Measurements from ENCODE around the gene HHIPL2. TPM values are rescaled to one million over a fixed set of nuclear protein-coding genes. Genes with fewer than 3 reads are reported as not detected.

The HHIPL2 gene
- total and polyA plus RNA-seq, 10 of the 15 experiments (the other 5 are each of a cell fraction or from before 2014, with no cell fraction given), result 0.06 to 0.29 (median 0.09) TPM; not detected in 3

DNA sequence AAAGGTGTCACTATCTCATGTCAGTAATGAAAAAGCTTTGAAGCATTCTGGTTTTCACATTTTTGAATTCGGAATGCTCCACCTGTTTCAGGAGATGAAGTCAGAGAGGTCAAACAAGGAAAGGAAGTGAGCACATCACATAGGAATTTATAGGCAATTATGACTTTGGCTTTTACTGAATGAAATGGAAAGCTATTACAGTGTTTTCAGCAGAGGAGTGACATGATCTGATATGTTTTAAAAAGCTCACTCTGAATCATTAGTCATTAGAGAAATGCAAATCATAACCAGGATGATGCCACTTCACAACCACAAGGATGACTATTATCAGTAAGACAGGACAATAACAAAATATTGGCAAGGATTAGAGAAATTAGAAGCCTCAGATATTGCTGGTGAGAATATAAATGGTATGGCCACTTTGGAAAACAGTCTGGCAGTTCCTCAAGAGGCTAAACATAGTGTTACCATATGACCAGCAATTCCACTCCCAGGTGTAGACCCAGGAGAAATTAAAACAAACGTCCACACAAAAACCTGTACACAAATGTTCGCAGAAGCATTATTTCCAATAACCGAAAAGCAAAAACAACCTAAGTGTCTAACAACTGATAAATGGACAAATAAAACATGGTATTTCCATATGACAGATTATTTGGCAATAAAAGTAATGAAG, 34.3 kb upstream of the HHIPL2 start (continued):
- TF ChIP-seq, protein P1, sequence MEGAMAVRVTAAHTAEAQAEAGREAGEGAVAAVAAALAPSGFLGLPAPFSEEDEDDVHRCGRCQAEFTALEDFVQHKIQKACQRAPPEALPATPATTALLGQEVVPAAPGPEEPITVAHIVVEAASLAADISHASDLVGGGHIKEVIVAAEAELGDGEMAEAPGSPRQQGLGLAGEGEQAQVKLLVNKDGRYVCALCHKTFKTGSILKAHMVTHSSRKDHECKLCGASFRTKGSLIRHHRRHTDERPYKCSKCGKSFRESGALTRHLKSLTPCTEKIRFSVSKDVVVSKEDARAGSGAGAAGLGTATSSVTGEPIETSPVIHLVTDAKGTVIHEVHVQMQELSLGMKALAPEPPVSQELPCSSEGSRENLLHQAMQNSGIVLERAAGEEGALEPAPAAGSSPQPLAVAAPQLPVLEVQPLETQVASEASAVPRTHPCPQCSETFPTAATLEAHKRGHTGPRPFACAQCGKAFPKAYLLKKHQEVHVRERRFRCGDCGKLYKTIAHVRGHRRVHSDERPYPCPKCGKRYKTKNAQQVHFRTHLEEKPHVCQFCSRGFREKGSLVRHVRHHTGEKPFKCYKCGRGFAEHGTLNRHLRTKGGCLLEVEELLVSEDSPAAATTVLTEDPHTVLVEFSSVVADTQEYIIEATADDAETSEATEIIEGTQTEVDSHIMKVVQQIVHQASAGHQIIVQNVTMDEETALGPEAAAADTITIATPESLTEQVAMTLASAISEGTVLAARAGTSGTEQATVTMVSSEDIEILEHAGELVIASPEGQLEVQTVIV (IDR thresholded peaks at IDR 0.05; ENCODE audit: borderline replicate concordance, partially characterized antibody), result no peak
- no peak for TF ChIP-seq ZNF24 (IDR thresholded peaks at IDR 0.05)
- peak; percentile 68; the same call in 1 of the 2 replicates for TF ChIP-seq JUNB (IDR thresholded peaks at IDR 0.05)
- TF ChIP-seq IKZF2 (IDR thresholded peaks at IDR 0.05), result peak; percentile 49 to 60
- no peak for TF ChIP-seq TAF1 (IDR thresholded peaks at IDR 0.05; ENCODE audit: borderline replicate concordance, low read depth, low read length)
- TF ChIP-seq DPF2 (IDR thresholded peaks at IDR 0.05), result no peak

DNA sequence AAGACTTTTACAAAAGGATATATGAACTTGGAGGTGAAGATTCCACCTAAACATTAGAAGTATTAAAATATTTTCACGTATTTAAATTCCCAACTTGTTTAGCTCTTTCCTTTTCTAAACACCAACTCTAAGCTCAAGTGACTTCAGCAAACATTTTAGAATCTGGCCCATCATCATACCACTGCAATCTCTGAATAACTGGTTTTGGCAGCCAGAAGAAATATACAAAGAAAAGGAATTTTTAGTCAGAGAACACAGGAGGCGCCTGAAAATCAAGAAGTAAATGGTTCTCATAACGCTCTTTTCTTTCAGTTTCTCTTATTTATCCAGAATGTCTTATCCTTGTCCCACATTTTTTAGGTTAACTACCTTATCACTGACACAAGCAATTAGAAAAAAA, 31.4 kb upstream of the HHIPL2 start:
- POLR2A ChIA-PET, result no interaction called here

More for the DNA sequence above, 31.4 kb upstream of the HHIPL2 start:
- Histone ChIP-seq H3K4me2 (ENCODE audit: control insufficient read depth, insufficient read depth) (no peak overlapping the region), H3K79me2 (ENCODE audit: control insufficient read depth, insufficient read depth, low read length) (no peaks in the 10 kb centered on the region; the same call in 1 of the 2 replicates), H3K4me3 (no peak overlapping the region), H3K9me3 (replicated peaks; ENCODE audit: control insufficient read depth, insufficient read depth, low read length) (no peaks in the 10 kb centered on the region), H4K20me1 (ENCODE audit: control insufficient read depth, insufficient read depth) (no peaks in the 10 kb centered on the region), H2AFZ (ENCODE audit: control insufficient read depth, low read depth, low read length) (no peak overlapping the region), H3K4me1 (ENCODE audit: control insufficient read depth, insufficient read depth, low read length) (peaks cover 24% of the 10 kb centered on the region), H3K27ac (ENCODE audit: control insufficient read depth, insufficient read depth) (no peak overlapping the region), H3K27me3 (replicated peaks in 1 of 2; ENCODE audit: control insufficient read depth in 2 of 2, insufficient read depth in 2 of 2, low read length in 1 of 2) (no peaks in the 10 kb centered on the region), H3K9ac (ENCODE audit: control insufficient read depth, insufficient read depth, low read length) (no peak overlapping the region), H3K36me3 (ENCODE audit: control insufficient read depth in 2 of 2, insufficient read depth in 2 of 2, low read length in 1 of 2) (peaks cover 0 to 8% of the 10 kb centered on the region in 2 experiments; a peak in 3 of 4 replicates)
- SMC1A ChIA-PET (ENCODE audit: uncharacterized antibody, unreplicated experiment), result interaction anchor here (1.0 to 1.3 kb wide), 2 partner anchors 16 to 22 kb away, joined by 3 to 4 read pairs; no protein-coding TSS in a partner anchor
- DNase-seq (ENCODE audit: low read depth, low spot score) (no peak), FAIRE-seq (no peak), ATAC-seq (no peak)
- RAD21 ChIA-PET (ENCODE audit: unreplicated experiment), result interaction anchor here (1.5 kb wide), 1 partner anchor 20 kb away, joined by 3 read pairs; no protein-coding TSS in a partner anchor
- 100% methylated on average over 3 of the region's 3 CpGs for WGBS (ENCODE audit: insufficient coverage, insufficient replicate concordance, low lambda C conversion rate, missing lambda C conversion rate)
- intact Hi-C loops (cut with micrococcal nuclease; ENCODE audit: unreplicated experiment), result no loop called here
- BruUV-seq (replicated peaks), result no TSS peak
- CTCF ChIA-PET, result interaction anchor here (0.7 to 3.9 kb wide), 2 partner anchors 55 to 1713 kb away, joined by 3 to 16 read pairs; no protein-coding TSS in a partner anchor
- in situ Hi-C loops (cut with MboI), result no loop called here
- TF ChIP-seq, protein P2, sequence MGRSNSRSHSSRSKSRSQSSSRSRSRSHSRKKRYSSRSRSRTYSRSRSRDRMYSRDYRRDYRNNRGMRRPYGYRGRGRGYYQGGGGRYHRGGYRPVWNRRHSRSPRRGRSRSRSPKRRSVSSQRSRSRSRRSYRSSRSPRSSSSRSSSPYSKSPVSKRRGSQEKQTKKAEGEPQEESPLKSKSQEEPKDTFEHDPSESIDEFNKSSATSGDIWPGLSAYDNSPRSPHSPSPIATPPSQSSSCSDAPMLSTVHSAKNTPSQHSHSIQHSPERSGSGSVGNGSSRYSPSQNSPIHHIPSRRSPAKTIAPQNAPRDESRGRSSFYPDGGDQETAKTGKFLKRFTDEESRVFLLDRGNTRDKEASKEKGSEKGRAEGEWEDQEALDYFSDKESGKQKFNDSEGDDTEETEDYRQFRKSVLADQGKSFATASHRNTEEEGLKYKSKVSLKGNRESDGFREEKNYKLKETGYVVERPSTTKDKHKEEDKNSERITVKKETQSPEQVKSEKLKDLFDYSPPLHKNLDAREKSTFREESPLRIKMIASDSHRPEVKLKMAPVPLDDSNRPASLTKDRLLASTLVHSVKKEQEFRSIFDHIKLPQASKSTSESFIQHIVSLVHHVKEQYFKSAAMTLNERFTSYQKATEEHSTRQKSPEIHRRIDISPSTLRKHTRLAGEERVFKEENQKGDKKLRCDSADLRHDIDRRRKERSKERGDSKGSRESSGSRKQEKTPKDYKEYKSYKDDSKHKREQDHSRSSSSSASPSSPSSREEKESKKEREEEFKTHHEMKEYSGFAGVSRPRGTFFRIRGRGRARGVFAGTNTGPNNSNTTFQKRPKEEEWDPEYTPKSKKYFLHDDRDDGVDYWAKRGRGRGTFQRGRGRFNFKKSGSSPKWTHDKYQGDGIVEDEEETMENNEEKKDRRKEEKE (IDR thresholded peaks at IDR 0.05), result no peak
- TF ChIP-seq, protein P3, sequence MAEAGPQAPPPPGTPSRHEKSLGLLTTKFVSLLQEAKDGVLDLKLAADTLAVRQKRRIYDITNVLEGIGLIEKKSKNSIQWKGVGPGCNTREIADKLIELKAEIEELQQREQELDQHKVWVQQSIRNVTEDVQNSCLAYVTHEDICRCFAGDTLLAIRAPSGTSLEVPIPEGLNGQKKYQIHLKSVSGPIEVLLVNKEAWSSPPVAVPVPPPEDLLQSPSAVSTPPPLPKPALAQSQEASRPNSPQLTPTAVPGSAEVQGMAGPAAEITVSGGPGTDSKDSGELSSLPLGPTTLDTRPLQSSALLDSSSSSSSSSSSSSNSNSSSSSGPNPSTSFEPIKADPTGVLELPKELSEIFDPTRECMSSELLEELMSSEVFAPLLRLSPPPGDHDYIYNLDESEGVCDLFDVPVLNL (IDR thresholded peaks at IDR 0.05; ENCODE audit: low read depth, low read length), result no peak
- TF ChIP-seq EGR1 (IDR thresholded peaks at IDR 0.05; ENCODE audit: borderline replicate concordance in 1 of 2, low read depth in 2 of 2, low read length in 2 of 2) (no peak), JUNB (IDR thresholded peaks at IDR 0.05) (no peak), RAD21 (IDR thresholded peaks at IDR 0.05; ENCODE audit: insufficient read depth, low read depth, low read length) (no peak), IKZF1 (conservative IDR thresholded peaks at IDR 0.05) (no peak), TCF12 (IDR thresholded peaks at IDR 0.05; ENCODE audit: low read depth, low read length) (no peak), SREBF2 (IDR thresholded peaks at IDR 0.05; ENCODE audit: low read length) (no peak), SUZ12 (IDR thresholded peaks at IDR 0.05; ENCODE audit: unreplicated experiment) (no peak)

All from GM12878 (cell line).